ENCODE results near the gene ZNF580. TPM values are rescaled to one million over a fixed set of nuclear protein-coding genes. Genes with fewer than 3 reads are reported as not detected.

Gene ZNF580
- total and polyA plus RNA-seq, 2 of the 13 experiments (the other 11 are each of a cell fraction or from before 2014, with no cell fraction given): 4.4 to 6.0 TPM

DNA sequence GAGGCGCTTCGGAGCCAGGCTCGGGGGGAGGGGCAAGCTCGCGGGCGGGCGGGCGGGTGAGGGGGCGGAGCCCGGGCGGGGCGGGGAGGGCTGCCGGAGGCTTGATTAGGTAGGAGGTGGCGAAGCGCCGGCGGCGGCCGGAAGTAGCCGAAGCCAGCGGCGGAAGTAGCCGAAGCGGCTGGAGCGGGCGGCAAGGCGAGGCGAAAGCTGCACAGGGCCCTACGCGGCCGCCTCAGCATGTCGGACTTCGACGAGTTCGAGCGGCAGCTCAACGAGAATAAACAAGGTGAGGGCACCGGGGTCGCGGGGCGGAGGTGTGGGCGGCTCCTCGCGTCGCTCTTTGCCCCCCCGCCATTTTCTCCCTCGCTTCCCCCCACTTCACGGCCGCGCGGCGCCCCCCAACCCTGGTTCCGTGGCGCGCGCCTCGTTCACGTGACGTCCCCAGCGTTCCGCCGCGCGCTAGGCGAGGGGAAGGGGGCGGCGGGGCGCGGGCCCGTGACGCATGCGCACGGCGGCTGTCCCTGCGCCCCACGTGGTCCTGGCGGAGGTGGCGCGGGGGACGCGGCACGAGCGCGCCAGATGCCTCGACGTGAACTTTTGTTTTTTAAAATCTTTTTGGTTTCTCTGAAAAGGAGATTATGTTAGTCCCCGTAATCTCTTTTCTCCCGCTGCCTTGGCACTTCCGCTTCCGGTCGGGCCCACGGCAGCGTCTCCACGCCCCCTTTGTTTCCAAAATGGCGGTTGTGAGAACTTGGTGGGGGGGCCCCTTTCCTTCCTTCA is 14.3 kb downstream of the ZNF580 start, which contains the start of gene U2AF2 (continued):
- TF ChIP-seq ZNF44 (CRISPR knock-in tag; IDR thresholded peaks at IDR 0.05): no peak
- TF ChIP-seq ZNF33A (CRISPR knock-in tag; IDR thresholded peaks at IDR 0.05; ENCODE audit: borderline replicate concordance): no peak
- TF ChIP-seq ZNF333 (CRISPR knock-in tag; IDR thresholded peaks at IDR 0.05; ENCODE audit: borderline replicate concordance): 0 out of 2 replicates have a peak, but pooled peaks have one; percentile 53
- TF ChIP-seq THAP7 (CRISPR knock-in tag; IDR thresholded peaks at IDR 0.05): no peak
- no peak for TF ChIP-seq TEAD3 (CRISPR knock-in tag; optimal IDR thresholded peaks at IDR 0.05; ENCODE audit: borderline replicate concordance)
- no peak for TF ChIP-seq TARDBP (CRISPR knock-in tag; IDR thresholded peaks at IDR 0.05)
- TF ChIP-seq, protein P1, sequence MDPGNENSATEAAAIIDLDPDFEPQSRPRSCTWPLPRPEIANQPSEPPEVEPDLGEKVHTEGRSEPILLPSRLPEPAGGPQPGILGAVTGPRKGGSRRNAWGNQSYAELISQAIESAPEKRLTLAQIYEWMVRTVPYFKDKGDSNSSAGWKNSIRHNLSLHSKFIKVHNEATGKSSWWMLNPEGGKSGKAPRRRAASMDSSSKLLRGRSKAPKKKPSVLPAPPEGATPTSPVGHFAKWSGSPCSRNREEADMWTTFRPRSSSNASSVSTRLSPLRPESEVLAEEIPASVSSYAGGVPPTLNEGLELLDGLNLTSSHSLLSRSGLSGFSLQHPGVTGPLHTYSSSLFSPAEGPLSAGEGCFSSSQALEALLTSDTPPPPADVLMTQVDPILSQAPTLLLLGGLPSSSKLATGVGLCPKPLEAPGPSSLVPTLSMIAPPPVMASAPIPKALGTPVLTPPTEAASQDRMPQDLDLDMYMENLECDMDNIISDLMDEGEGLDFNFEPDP (CRISPR knock-in tag; conservative IDR thresholded peaks at IDR 0.05): no peak
- no peak for TF ChIP-seq ZNF597 (CRISPR knock-in tag; IDR thresholded peaks at IDR 0.05)
- TF ChIP-seq MED8 (CRISPR knock-in tag; IDR thresholded peaks at IDR 0.05; ENCODE audit: insufficient replicate concordance): peak; percentile 21
- peak; percentile 67; the same call in 1 of the 2 replicates for TF ChIP-seq HES4 (CRISPR knock-in tag; IDR thresholded peaks at IDR 0.05; ENCODE audit: borderline replicate concordance)
- TF ChIP-seq ZNF260 (CRISPR knock-in tag; IDR thresholded peaks at IDR 0.05; ENCODE audit: borderline replicate concordance, low read depth): no peak
- peak; percentile 82; the same call in 1 of the 2 replicates for TF ChIP-seq ARHGAP35 (CRISPR knock-in tag; IDR thresholded peaks at IDR 0.05; ENCODE audit: borderline replicate concordance)
- 0 out of 2 replicates have a peak, but pooled peaks have one; percentile 47 for TF ChIP-seq CENPT (CRISPR knock-in tag; IDR thresholded peaks at IDR 0.05; ENCODE audit: low read depth)
- TF ChIP-seq PRMT3 (CRISPR knock-in tag; IDR thresholded peaks at IDR 0.05; ENCODE audit: borderline replicate concordance, low read depth): no peak
- TF ChIP-seq ZNF382 (CRISPR knock-in tag; IDR thresholded peaks at IDR 0.05; ENCODE audit: borderline replicate concordance): no peak
- TF ChIP-seq ZFAT (CRISPR knock-in tag; conservative IDR thresholded peaks at IDR 0.05): no peak
- no peak; the same call in 1 of the 2 replicates for TF ChIP-seq RXRA (CRISPR knock-in tag; IDR thresholded peaks at IDR 0.05)
- 0 out of 2 replicates have a peak, but pooled peaks have one; percentile 29 for TF ChIP-seq HOXA9 (CRISPR knock-in tag; IDR thresholded peaks at IDR 0.05; ENCODE audit: borderline replicate concordance)
- TF ChIP-seq, protein P2, sequence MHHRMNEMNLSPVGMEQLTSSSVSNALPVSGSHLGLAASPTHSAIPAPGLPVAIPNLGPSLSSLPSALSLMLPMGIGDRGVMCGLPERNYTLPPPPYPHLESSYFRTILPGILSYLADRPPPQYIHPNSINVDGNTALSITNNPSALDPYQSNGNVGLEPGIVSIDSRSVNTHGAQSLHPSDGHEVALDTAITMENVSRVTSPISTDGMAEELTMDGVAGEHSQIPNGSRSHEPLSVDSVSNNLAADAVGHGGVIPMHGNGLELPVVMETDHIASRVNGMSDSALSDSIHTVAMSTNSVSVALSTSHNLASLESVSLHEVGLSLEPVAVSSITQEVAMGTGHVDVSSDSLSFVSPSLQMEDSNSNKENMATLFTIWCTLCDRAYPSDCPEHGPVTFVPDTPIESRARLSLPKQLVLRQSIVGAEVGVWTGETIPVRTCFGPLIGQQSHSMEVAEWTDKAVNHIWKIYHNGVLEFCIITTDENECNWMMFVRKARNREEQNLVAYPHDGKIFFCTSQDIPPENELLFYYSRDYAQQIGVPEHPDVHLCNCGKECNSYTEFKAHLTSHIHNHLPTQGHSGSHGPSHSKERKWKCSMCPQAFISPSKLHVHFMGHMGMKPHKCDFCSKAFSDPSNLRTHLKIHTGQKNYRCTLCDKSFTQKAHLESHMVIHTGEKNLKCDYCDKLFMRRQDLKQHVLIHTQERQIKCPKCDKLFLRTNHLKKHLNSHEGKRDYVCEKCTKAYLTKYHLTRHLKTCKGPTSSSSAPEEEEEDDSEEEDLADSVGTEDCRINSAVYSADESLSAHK (CRISPR knock-in tag; IDR thresholded peaks at IDR 0.05; ENCODE audit: borderline replicate concordance): no peak
- TF ChIP-seq PHF20 (CRISPR knock-in tag; IDR thresholded peaks at IDR 0.05): peak; percentile 63; the same call in 1 of the 2 replicates
- TF ChIP-seq, protein P3, sequence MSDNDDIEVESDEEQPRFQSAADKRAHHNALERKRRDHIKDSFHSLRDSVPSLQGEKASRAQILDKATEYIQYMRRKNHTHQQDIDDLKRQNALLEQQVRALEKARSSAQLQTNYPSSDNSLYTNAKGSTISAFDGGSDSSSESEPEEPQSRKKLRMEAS (IDR thresholded peaks at IDR 0.05): peak; percentile 96
- no peak for TF ChIP-seq ZNF878 (CRISPR knock-in tag; IDR thresholded peaks at IDR 0.05)
- TF ChIP-seq ZNF354B (CRISPR knock-in tag; IDR thresholded peaks at IDR 0.05): no peak
